Large intestine (tissue), 3 donors: Measurements from ENCODE around the gene ATP8A1. TPM values are rescaled to one million over a fixed set of nuclear protein-coding genes. Genes with fewer than 3 reads are reported as not detected.

Experiments used
- DNase-seq, 2 donors: peaks; one replicate each; pipeline versions ENCODE4 v3.0.0 to v3.0.0-alpha.2; 2013
- H3K27ac ChIP-seq: one replicate; pipeline ENCODE4 v1.5.1; 2013; ENCODE audit warnings: low read length
- H3K27me3 ChIP-seq: 2 replicates; pipeline ENCODE4 v1.6.1; 2013; ENCODE audit warnings: low read length; ENCODE audit not compliant: control insufficient read depth, insufficient read depth
- H3K36me3 ChIP-seq: 2 replicates; pipeline ENCODE4 v1.6.1; 2013; ENCODE audit warnings: low read length; ENCODE audit not compliant: control insufficient read depth, insufficient read depth
- H3K4me1 ChIP-seq: one replicate; pipeline ENCODE4 v1.6.1; 2013; ENCODE audit warnings: low read length; ENCODE audit not compliant: control insufficient read depth, insufficient read depth
- H3K4me3 ChIP-seq: one replicate; pipeline ENCODE4 v1.5.1; 2013; ENCODE audit warnings: low read length
- H3K9me3 ChIP-seq: one replicate; pipeline ENCODE4 v1.6.1; 2013; ENCODE audit warnings: mild to moderate bottlenecking, low read depth, low read length, moderate library complexity; ENCODE audit not compliant: control insufficient read depth
- WGBS: methylation state at CpG from one replicate; pipeline ENCODE4 v1.1.5; 2013; ENCODE audit warnings: low lambda C conversion rate; ENCODE audit not compliant: insufficient coverage; 5-methylcytosine and 5-hydroxymethylcytosine counted together
- polyA plus RNA-seq: library from polyadenylated mRNA; unstranded; fragments of 120-200 nt; gene quantifications from one replicate; pipeline ENCODE4 v1.2.1, GENCODE V29; 2013

ATP8A1 gene
- polyA plus RNA-seq, 1 donor = 58.8 TPM

GRCh38 chr4:42362591-42362990 is 294.3 kb downstream of the ATP8A1 start:
- no peak for DNase-seq
- peaks cover 3% of the 10 kb centered on the region for H3K27me3 ChIP-seq

DNA sequence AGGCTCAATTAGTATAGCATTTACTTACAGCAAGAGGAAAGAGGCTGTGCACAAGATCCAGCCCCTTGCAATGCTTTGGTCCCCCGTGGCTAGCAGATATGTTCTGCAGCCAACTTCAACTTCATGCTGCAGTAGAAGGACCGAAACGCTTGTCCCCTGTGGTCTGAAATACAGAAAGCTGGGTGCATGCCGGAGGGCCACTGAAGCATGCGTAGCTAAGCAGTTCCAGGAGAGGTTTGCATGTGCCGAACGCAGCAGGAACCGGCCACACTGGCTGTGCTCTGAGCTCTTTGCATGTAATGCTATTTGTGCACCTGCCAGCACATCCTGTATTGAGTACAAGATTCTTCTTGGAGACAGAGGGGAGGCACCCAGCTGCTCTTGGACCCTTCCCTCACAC is 295.4 kb downstream of the ATP8A1 start:
- H3K9me3 ChIP-seq = no peaks in the 10 kb centered on the region
- H3K27ac ChIP-seq = no peak overlapping the region
- peaks cover 3% of the 10 kb centered on the region for H3K27me3 ChIP-seq
- DNase-seq = no peak
- H3K4me1 ChIP-seq = no peaks in the 10 kb centered on the region
- H3K4me3 ChIP-seq = no peak overlapping the region
- no peaks in the 10 kb centered on the region for H3K36me3 ChIP-seq
- WGBS = no CpG with 5 or more reads among the region's 8 CpGs

More at GRCh38 chr4:42362591-42362990, 294.3 kb downstream of the ATP8A1 start:
- no peak overlapping the region for H3K4me3 ChIP-seq
- H3K4me1 ChIP-seq = no peaks in the 10 kb centered on the region
- no peaks in the 10 kb centered on the region for H3K9me3 ChIP-seq
- WGBS = 83% methylated on average over 2 of the region's 3 CpGs
- H3K36me3 ChIP-seq = no peaks in the 10 kb centered on the region
- H3K27ac ChIP-seq = no peak overlapping the region

GRCh38 chr4:42360256-42360669 is 296.6 kb downstream of the ATP8A1 start:
- H3K9me3 ChIP-seq = no peaks in the 10 kb centered on the region
- peaks cover 6% of the 10 kb centered on the region for H3K27me3 ChIP-seq
- no peak overlapping the region for H3K27ac ChIP-seq
- peak in 1 of 2 donors; percentile 9 for DNase-seq
- no peak overlapping the region for H3K4me3 ChIP-seq
- H3K4me1 ChIP-seq = no peaks in the 10 kb centered on the region
- no peaks in the 10 kb centered on the region for H3K36me3 ChIP-seq
- no CpG with 5 or more reads among the region's 2 CpGs for WGBS

GRCh38 chr4:42359711-42360110 is 297.2 kb downstream of the ATP8A1 start:
- Histone ChIP-seq H3K27me3 (peaks cover 6% of the 10 kb centered on the region), H3K9me3 (no peaks in the 10 kb centered on the region), H3K4me3 (no peak overlapping the region), H3K27ac (no peak overlapping the region), H3K4me1 (no peaks in the 10 kb centered on the region), H3K36me3 (no peaks in the 10 kb centered on the region)
- 24% methylated on average over 4 of the region's 5 CpGs for WGBS
- DNase-seq = peak in 1 of 2 donors; percentile 24

Other genes starting within 250 kb of the ATP8A1 start
- not detected for gene GRXCR1, start 235.6 kb upstream of the ATP8A1 start, polyA plus RNA-seq